GM19438 (cell line): ENCODE measurements around the gene FAM9C.
"Not testable (repeated sequence)": the region's sequence is repeated elsewhere in the genome, so short reads cannot be mapped to it uniquely, and the experiment has no call there.

Experiments used
- ATAC-seq: cut with Tn5 transposase; IDR thresholded peaks from one replicate; pipeline ENCODE4 v1.9.1; 2021; ENCODE audit warnings: low read depth; ENCODE audit not compliant: unreplicated experiment

Gene FAM9C

GRCh38 chrX:13043938-13044337 lies 482 bp downstream of the FAM9C start:
- ATAC-seq: no peak

GRCh38 chrX:13043138-13043537 lies 1.3 kb downstream of the FAM9C start:
- no peak for ATAC-seq

GRCh38 chrX:13036896-13037295 lies 7.5 kb downstream of the FAM9C start:
- no peak for ATAC-seq

GRCh38 chrX:13033193-13033592 lies 11.2 kb downstream of the FAM9C start:
- ATAC-seq: no peak

GRCh38 chrX:13029887-13030771 lies 14.3 kb downstream of the FAM9C start:
- no peak for ATAC-seq

GRCh38 chrX:13029637-13029886 lies 14.9 kb downstream of the FAM9C start:
- no peak for ATAC-seq

GRCh38 chrX:13028871-13029636 lies 15.4 kb downstream of the FAM9C start:
- no peak for ATAC-seq

- no peak for ATAC-seq
Measured at GRCh38 chrX:13026877-13027652, 17.4 kb downstream of the FAM9C start.

- no peak for ATAC-seq
Measured at GRCh38 chrX:13024986-13025385, 19.4 kb downstream of the FAM9C start.

GRCh38 chrX:13023979-13024378 lies 20.4 kb downstream of the FAM9C start:
- ATAC-seq: no peak

GRCh38 chrX:13023567-13023966 lies 20.9 kb downstream of the FAM9C start:
- ATAC-seq: no peak

- ATAC-seq: peak; percentile 67
Measured at GRCh38 chrX:13022926-13023325, 21.5 kb downstream of the FAM9C start.

- not testable (repeated sequence) for ATAC-seq
Measured at GRCh38 chrX:13016731-13017130, 27.7 kb downstream of the FAM9C start.

- ATAC-seq: no peak
Measured at GRCh38 chrX:13015536-13016236, 28.7 kb downstream of the FAM9C start.

GRCh38 chrX:13014111-13015096 lies 30.0 kb downstream of the FAM9C start:
- ATAC-seq: peak; percentile 24

- ATAC-seq: peak; percentile 94
Measured at GRCh38 chrX:13013363-13014110, 30.9 kb downstream of the FAM9C start.

GRCh38 chrX:13010546-13010945 lies 33.9 kb downstream of the FAM9C start:
- ATAC-seq: no peak

- ATAC-seq: no peak
Measured at GRCh38 chrX:13009844-13010243, 34.6 kb downstream of the FAM9C start.

- ATAC-seq: no peak
Measured at GRCh38 chrX:13009273-13009672, 35.1 kb downstream of the FAM9C start.
